Sigmoid colon (tissue), 4 donors: ENCODE data around the gene MID1.

Experiments
- CTCF ChIP-seq, 4 experiments: fragments of 450-650 bp in 3 of 4; fragments of 200-600 bp in 1 of 4; IDR thresholded peaks; one replicate each; pipeline ENCODE4 v1.5.1; 2016 to 2019; ENCODE audit warnings: antibody characterized with exemption in 4 of 4, mild to moderate bottlenecking in 3 of 4, moderate library complexity in 2 of 4
- EP300 ChIP-seq, 4 donors: sonication (generic); formaldehyde crosslinking; IDR thresholded peaks; one replicate each; pipeline ENCODE4 v1.6.1; 2017; ENCODE audit warnings: antibody characterized with exemption in 4 of 4
- POLR2A ChIP-seq, 2 donors: fragments of 450-650 bp; IDR thresholded peaks; one replicate each; pipeline ENCODE4 v1.6.1; 2016; ENCODE audit warnings: antibody characterized with exemption in 2 of 2, mild to moderate bottlenecking in 2 of 2, moderate library complexity in 2 of 2
- POLR2AphosphoS5 ChIP-seq, 4 donors: sonication (generic); formaldehyde crosslinking; IDR thresholded peaks; one replicate each; pipeline ENCODE4 v1.6.1; 2017; ENCODE audit warnings: antibody characterized with exemption in 4 of 4

DNA sequence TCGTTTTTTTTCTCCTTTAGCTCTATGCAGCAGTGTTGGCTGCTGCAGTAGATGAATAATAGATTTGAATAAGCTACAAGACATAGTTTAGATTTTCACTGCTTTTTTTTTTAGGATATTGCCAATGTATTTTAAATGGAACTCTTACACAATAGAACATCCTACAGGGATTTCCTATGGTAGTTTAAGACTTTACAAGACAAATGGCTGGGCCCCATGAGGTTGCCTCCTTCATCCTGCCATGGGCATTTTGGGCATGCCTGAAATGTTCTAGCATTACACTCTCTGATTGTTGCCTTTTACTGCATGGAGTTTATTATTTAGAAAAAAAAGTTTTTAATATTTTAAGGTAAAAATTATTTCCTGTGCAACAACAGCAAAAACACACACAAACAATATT, 74.5 kb downstream of the MID1 start:
- TF ChIP-seq POLR2AphosphoS5 (IDR thresholded peaks at IDR 0.05) (no peak), CTCF (IDR thresholded peaks at IDR 0.05) (no peak), EP300 (IDR thresholded peaks at IDR 0.05) (no peak), POLR2A (IDR thresholded peaks at IDR 0.05) (no peak)
